GM12878 (cell line): ENCODE measurements around the gene TMEM26. TPM values are rescaled to one million over a fixed set of nuclear protein-coding genes. Genes with fewer than 3 reads are reported as not detected.

Experiments
- ATAC-seq: fragments of 200-7000 bp; cut with Tn5 transposase; 3 replicates; pipeline ENCODE4 v1.9.1; 2020; ENCODE audit warnings: mild to moderate bottlenecking, moderate library complexity
- BruUV-seq: library from RNA; stranded (reverse); fragments of 400-500 nt; replicated peaks from 2 replicates; lab custom pipeline; 2021; lab: Mats Ljungman, UMichigan
- CTCF ChIA-PET: fragments of 300-600 bp; sonication (Branson Sonifier 250); formaldehyde crosslinking; extraction: SDS; loops from one replicate; lab custom pipeline; 2021; ENCODE audit warnings: inconsistent platforms; lab: Yijun Ruan, JAX
- POLR2A ChIA-PET: fragments of 350-600 bp; formaldehyde crosslinking; extraction: SDS; loops from one replicate; lab custom pipeline; 2021; ENCODE audit warnings: inconsistent platforms; lab: Charles Lee
- RAD21 ChIA-PET: fragments of 300-600 bp; sonication (Branson Sonifier 250); formaldehyde crosslinking; loops from one replicate; lab custom pipeline; 2023; ENCODE audit warnings: antibody characterized with exemption; ENCODE audit not compliant: unreplicated experiment; lab: Charles Lee
- SMC1A ChIA-PET: fragments of 300-600 bp; sonication (Branson Sonifier 250); formaldehyde crosslinking; loops from one replicate; lab custom pipeline; 2023; ENCODE audit not compliant: unreplicated experiment, uncharacterized antibody; lab: Charles Lee
- DNase-seq: peaks from one replicate; pipeline ENCODE4 v3.0.0-alpha.2; 2011; ENCODE audit warnings: low read depth, low spot score
- FAIRE-seq: peaks from 3 replicates; lab custom pipeline; 2011; peaks lifted over from hg19 to GRCh38; lab: Jason Lieb, UNC
- H2AFZ ChIP-seq: 2 replicates; pipeline ENCODE4 v1.6.0; 2011; ENCODE audit warnings: low read depth, low read length, control low read depth; ENCODE audit not compliant: control insufficient read depth
- H3K27ac ChIP-seq: 2 replicates; pipeline ENCODE4 v1.5.1; 2011; ENCODE audit warnings: control low read depth; ENCODE audit not compliant: control insufficient read depth, insufficient read depth
- H3K27me3 ChIP-seq, 2 experiments: replicated peaks in 1 of 2; 2 replicates each; pipeline versions ENCODE4 v1.6.0 to v1.6.1; 2011; ENCODE audit warnings: low read length in 1 of 2; ENCODE audit not compliant: control insufficient read depth in 2 of 2, insufficient read depth in 2 of 2
- H3K36me3 ChIP-seq, 2 experiments: 2 replicates each; pipeline ENCODE4 v1.5.1; 2011; ENCODE audit warnings: low read length in 1 of 2; ENCODE audit not compliant: control insufficient read depth in 2 of 2, insufficient read depth in 2 of 2
- H3K4me1 ChIP-seq: 2 replicates; pipeline ENCODE4 v1.6.1; 2011; ENCODE audit warnings: mild to moderate bottlenecking, low read length, moderate library complexity, mixed read lengths; ENCODE audit not compliant: control insufficient read depth, insufficient read depth
- H3K4me2 ChIP-seq: 2 replicates; pipeline ENCODE4 v1.6.0; 2011; ENCODE audit warnings: control low read depth; ENCODE audit not compliant: control insufficient read depth, insufficient read depth
- H3K4me3 ChIP-seq: fragments of 200-600 bp; sonication (generic); 2 replicates; pipeline ENCODE4 v1.5.1; 2016
- H3K79me2 ChIP-seq: 2 replicates; pipeline ENCODE4 v1.6.0; 2011; ENCODE audit warnings: low read length; ENCODE audit not compliant: control insufficient read depth, insufficient read depth
- H3K9ac ChIP-seq: 2 replicates; pipeline ENCODE4 v1.8.0; 2011; ENCODE audit warnings: low read length, control low read depth, mixed read lengths; ENCODE audit not compliant: control insufficient read depth, insufficient read depth
- H3K9me3 ChIP-seq: replicated peaks from 3 replicates; pipeline ENCODE4 v1.5.1; 2011; ENCODE audit warnings: mild to moderate bottlenecking, low read length; ENCODE audit not compliant: control insufficient read depth, insufficient read depth
- H4K20me1 ChIP-seq: 2 replicates; pipeline ENCODE4 v1.6.0; 2011; ENCODE audit not compliant: control insufficient read depth, insufficient read depth
- CBX5 ChIP-seq: sonication (generic); IDR thresholded peaks from 2 replicates; pipeline ENCODE4 v1.6.1; 2016; ENCODE audit warnings: low read depth, moderate library complexity, mild to moderate bottlenecking, inconsistent platforms
- KLF5 ChIP-seq: fragments of 450-650 bp; IDR thresholded peaks from 2 replicates; pipeline ENCODE4 v1.6.1; 2014; ENCODE audit warnings: mild to moderate bottlenecking; ENCODE audit not compliant: partially characterized antibody
- NFYA ChIP-seq: IDR thresholded peaks from 2 replicates; pipeline ENCODE4 v1.6.1; 2011; ENCODE audit warnings: low read depth, mild to moderate bottlenecking, low read length, improper control_type of control experiment, borderline replicate concordance
- RELB ChIP-seq: fragments of 450-650 bp; IDR thresholded peaks from 2 replicates; pipeline ENCODE4 v1.6.1; 2017; ENCODE audit warnings: low read depth, mild to moderate bottlenecking, moderate library complexity
- WGBS: methylation state at CpG from one replicate; pipeline ENCODE4 v1.1.6; 2016; ENCODE audit warnings: low lambda C conversion rate; ENCODE audit not compliant: insufficient replicate concordance, insufficient coverage; ENCODE audit errors: missing lambda C conversion rate; 5-methylcytosine and 5-hydroxymethylcytosine counted together
- in situ Hi-C: fragments of 300-500 bp; cut with MboI; formaldehyde crosslinking; loops from 9 replicates; pipeline ENCODE4 v1.14.3; 2018; ENCODE audit warnings: mixed read lengths
- intact Hi-C: fragments of 100-400 bp; cut with micrococcal nuclease; formaldehyde crosslinking; loops from one replicate; pipeline ENCODE4 v1.14.2; 2022; ENCODE audit not compliant: unreplicated experiment
- polyA plus RNA-seq, 11 experiments: library from polyadenylated mRNA; depleted of rRNA in 4 of 11; unstranded in 6 of 11; stranded (reverse) in 5 of 11; fragments of >200 nt; fragmentation: Nextera tagmentation in 4 of 11; fragmentation: Illumina TruSeq in 1 of 11; extraction: Ambion mirVana in 4 of 11; extraction: Trizol in 1 of 11; gene quantifications; 1 replicate in 1 of 11; 2 replicates in 10 of 11; pipeline versions ENCODE4 v1.2.1 to v1.2.3, GENCODE V29; 2011 to 2016; ENCODE audit warnings: inconsistent platforms in 2 of 11, missing spikeins in 2 of 11, low read depth in 1 of 11
- total RNA-seq, 4 experiments: library from RNA; depleted of rRNA in 3 of 4; stranded (reverse); fragments of >200 nt in 3 of 4; fragmentation: Illumina TruSeq in 1 of 4; extraction: Trizol in 1 of 4; gene quantifications; 2 replicates each; pipeline versions ENCODE4 v1.2.1 to v1.2.3, GENCODE V29; 2013 to 2021
- TF ChIP-seq, protein P1 (sequence below): fragments of 450-650 bp; IDR thresholded peaks from 2 replicates; pipeline ENCODE4 v1.6.1; 2017; ENCODE audit warnings: antibody characterized with exemption, mild to moderate bottlenecking, moderate library complexity
- TF ChIP-seq, protein P2 (sequence below): fragments of 450-650 bp; IDR thresholded peaks from 2 replicates; pipeline ENCODE4 v1.6.1; 2016; ENCODE audit warnings: mild to moderate bottlenecking

The TMEM26 gene
- total and polyA plus RNA-seq, 10 of the 15 experiments (the other 5 are each of a cell fraction or from before 2014, with no cell fraction given): not detected

- TF ChIP-seq, protein P1, sequence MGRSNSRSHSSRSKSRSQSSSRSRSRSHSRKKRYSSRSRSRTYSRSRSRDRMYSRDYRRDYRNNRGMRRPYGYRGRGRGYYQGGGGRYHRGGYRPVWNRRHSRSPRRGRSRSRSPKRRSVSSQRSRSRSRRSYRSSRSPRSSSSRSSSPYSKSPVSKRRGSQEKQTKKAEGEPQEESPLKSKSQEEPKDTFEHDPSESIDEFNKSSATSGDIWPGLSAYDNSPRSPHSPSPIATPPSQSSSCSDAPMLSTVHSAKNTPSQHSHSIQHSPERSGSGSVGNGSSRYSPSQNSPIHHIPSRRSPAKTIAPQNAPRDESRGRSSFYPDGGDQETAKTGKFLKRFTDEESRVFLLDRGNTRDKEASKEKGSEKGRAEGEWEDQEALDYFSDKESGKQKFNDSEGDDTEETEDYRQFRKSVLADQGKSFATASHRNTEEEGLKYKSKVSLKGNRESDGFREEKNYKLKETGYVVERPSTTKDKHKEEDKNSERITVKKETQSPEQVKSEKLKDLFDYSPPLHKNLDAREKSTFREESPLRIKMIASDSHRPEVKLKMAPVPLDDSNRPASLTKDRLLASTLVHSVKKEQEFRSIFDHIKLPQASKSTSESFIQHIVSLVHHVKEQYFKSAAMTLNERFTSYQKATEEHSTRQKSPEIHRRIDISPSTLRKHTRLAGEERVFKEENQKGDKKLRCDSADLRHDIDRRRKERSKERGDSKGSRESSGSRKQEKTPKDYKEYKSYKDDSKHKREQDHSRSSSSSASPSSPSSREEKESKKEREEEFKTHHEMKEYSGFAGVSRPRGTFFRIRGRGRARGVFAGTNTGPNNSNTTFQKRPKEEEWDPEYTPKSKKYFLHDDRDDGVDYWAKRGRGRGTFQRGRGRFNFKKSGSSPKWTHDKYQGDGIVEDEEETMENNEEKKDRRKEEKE: no peak
- no peak for TF ChIP-seq NFYA
- no peak for TF ChIP-seq KLF5
- TF ChIP-seq, protein P2, sequence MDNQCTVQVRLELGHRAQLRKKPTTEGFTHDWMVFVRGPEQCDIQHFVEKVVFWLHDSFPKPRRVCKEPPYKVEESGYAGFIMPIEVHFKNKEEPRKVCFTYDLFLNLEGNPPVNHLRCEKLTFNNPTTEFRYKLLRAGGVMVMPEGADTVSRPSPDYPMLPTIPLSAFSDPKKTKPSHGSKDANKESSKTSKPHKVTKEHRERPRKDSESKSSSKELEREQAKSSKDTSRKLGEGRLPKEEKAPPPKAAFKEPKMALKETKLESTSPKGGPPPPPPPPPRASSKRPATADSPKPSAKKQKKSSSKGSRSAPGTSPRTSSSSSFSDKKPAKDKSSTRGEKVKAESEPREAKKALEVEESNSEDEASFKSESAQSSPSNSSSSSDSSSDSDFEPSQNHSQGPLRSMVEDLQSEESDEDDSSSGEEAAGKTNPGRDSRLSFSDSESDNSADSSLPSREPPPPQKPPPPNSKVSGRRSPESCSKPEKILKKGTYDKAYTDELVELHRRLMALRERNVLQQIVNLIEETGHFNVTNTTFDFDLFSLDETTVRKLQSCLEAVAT: no peak
Measured at GRCh38 chr10:61398366-61399129, 54.6 kb downstream of the TMEM26 start (continued).

GRCh38 chr10:61397175-61397986, 55.8 kb downstream of the TMEM26 start:
- Histone ChIP-seq H3K9ac (no peak overlapping the region), H4K20me1 (no peaks in the 10 kb centered on the region), H3K36me3 (no peaks in the 10 kb centered on the region), H2AFZ (no peak overlapping the region), H3K27ac (no peak overlapping the region), H3K27me3 (no peaks in the 10 kb centered on the region), H3K4me2 (no peak overlapping the region), H3K4me1 (no peaks in the 10 kb centered on the region), H3K79me2 (no peaks in the 10 kb centered on the region), H3K4me3 (no peak overlapping the region), H3K9me3 (no peaks in the 10 kb centered on the region)
- intact Hi-C loops (loop anchor here (10.0 kb wide), 1 partner anchor 263 kb away; no protein-coding TSS in a partner anchor), in situ Hi-C loops (no loop called here)
- POLR2A ChIA-PET: no interaction called here
- CTCF ChIA-PET: no interaction called here
- DNase-seq: no peak
- SMC1A ChIA-PET: interaction anchor here (1.5 to 1.8 kb wide), 2 partner anchors 8 to 10 kb away, joined by 4 to 5 read pairs; no protein-coding TSS in a partner anchor
- ATAC-seq: peak; percentile 49
- 47% methylated on average over 7 of the region's 7 CpGs for WGBS
- FAIRE-seq: no peak
- TF ChIP-seq CBX5: no peak
- TF ChIP-seq RELB: 0 out of 2 replicates have a peak, but pooled peaks have one; percentile 14
- no TSS peak for BruUV-seq
- RAD21 ChIA-PET: no interaction called here
